Colonic mucosa (tissue), 4 donors: ENCODE data around the gene KIF21B. TPM values are rescaled to one million over a fixed set of nuclear protein-coding genes. Genes with fewer than 3 reads are reported as not detected.

Experiments
- DNase-seq: peaks from one replicate; pipeline ENCODE4 v3.0.0-alpha.2; 2020
- H3K27ac ChIP-seq: fragments of 200-600 bp; one replicate; pipeline ENCODE4 v1.8.0; 2021
- H3K27me3 ChIP-seq: fragments of 200-600 bp; one replicate; pipeline ENCODE4 v1.8.0; 2021
- H3K36me3 ChIP-seq: fragments of 200-600 bp; one replicate; pipeline ENCODE4 v1.8.0; 2021
- H3K4me1 ChIP-seq: fragments of 200-600 bp; one replicate; pipeline ENCODE4 v1.8.0; 2021; ENCODE audit warnings: mild to moderate bottlenecking
- H3K4me3 ChIP-seq: fragments of 200-600 bp; one replicate; pipeline ENCODE4 v1.8.0; 2021
- H3K9ac ChIP-seq, 2 donors: one replicate each; pipeline ENCODE4 v1.7.0; 2013; ENCODE audit warnings: control low read depth in 2 of 2, low read depth in 2 of 2, low read length in 2 of 2
- H3K9me3 ChIP-seq: fragments of 200-600 bp; one replicate; pipeline ENCODE4 v1.8.0; 2021
- CTCF ChIP-seq: fragments of 200-600 bp; IDR thresholded peaks from one replicate; pipeline ENCODE4 v1.8.0; 2022; ENCODE audit warnings: antibody characterized with exemption, mild to moderate bottlenecking
- intact Hi-C: fragments of 100-400 bp; cut with DNase I; formaldehyde crosslinking; loops from one replicate; pipeline ENCODE4 v1.14.1; 2022
- total RNA-seq, 2 donors: library from RNA; stranded (reverse); fragmentation: NEBNext Ultra II Directional in 1 of 2; extraction: Animal tissue kit (Norgen Biotek cat#: 25700) in 1 of 2; gene quantifications; one replicate each; pipeline ENCODE4 v1.2.1, GENCODE V29; 2021
- donor health status: healthy.
- donor health status: DM: no; HTN: no; CAD: no.
- donor health status: DM: no; HTN: no; CAD: no.

Gene KIF21B
- total RNA-seq, 2 donors from 2014 or later: 3.1 to 10.4 TPM

- Histone ChIP-seq H3K27me3 (no peaks in the 10 kb centered on the region), H3K4me3 (no peak overlapping the region), H3K9ac (no peak overlapping the region), H3K27ac (no peak overlapping the region), H3K36me3 (no peaks in the 10 kb centered on the region), H3K9me3 (no peaks in the 10 kb centered on the region), H3K4me1 (no peaks in the 10 kb centered on the region)
- intact Hi-C loops: no loop called here
- TF ChIP-seq CTCF: no peak
- peak; percentile 29 for DNase-seq
Measured at GRCh38 chr1:201002510-201002909, 21.0 kb downstream of the KIF21B start.

GRCh38 chr1:201001962-201002361, 21.6 kb downstream of the KIF21B start:
- no peak overlapping the region for H3K4me3 ChIP-seq
- H3K9ac ChIP-seq: no peak overlapping the region
- no peaks in the 10 kb centered on the region for H3K36me3 ChIP-seq
- H3K27ac ChIP-seq: no peak overlapping the region
- no peaks in the 10 kb centered on the region for H3K9me3 ChIP-seq
- no peaks in the 10 kb centered on the region for H3K27me3 ChIP-seq
- H3K4me1 ChIP-seq: no peaks in the 10 kb centered on the region
- intact Hi-C loops: no loop called here
- TF ChIP-seq CTCF: no peak
- no peak for DNase-seq

DNA sequence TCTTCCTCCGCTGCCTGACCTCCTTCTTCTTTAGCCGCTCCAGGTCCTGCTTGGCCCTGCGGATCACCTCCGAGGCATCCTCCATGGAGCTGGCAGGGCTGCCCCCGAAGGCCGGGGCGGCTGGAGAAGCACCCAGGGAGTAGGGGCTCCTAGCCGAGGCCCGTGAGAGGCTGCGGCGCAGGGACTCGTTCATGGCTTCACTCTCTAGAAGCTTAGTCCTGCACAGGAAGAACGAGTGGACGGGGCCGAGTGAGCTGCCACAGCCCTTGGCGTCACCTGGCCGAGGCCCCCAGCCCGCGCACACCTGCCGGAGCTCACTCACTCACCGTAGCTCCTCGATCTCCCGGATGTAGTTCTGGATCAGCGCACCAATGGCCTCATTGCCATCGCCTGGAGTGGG, 23.1 kb downstream of the KIF21B start:
- no peak for DNase-seq
- no peaks in the 10 kb centered on the region for H3K27me3 ChIP-seq
- intact Hi-C loops: no loop called here
- no peak for TF ChIP-seq CTCF
- H3K4me1 ChIP-seq: no peaks in the 10 kb centered on the region
- no peak overlapping the region for H3K9ac ChIP-seq
- no peak overlapping the region for H3K4me3 ChIP-seq
- H3K36me3 ChIP-seq: no peaks in the 10 kb centered on the region
- H3K27ac ChIP-seq: no peak overlapping the region
- no peaks in the 10 kb centered on the region for H3K9me3 ChIP-seq

- Histone ChIP-seq H3K36me3 (no peaks in the 10 kb centered on the region), H3K9me3 (no peaks in the 10 kb centered on the region), H3K27ac (no peak overlapping the region), H3K27me3 (no peaks in the 10 kb centered on the region), H3K4me3 (no peak overlapping the region), H3K4me1 (no peaks in the 10 kb centered on the region), H3K9ac (no peak overlapping the region)
- intact Hi-C loops: no loop called here
- no peak for DNase-seq
- no peak for TF ChIP-seq CTCF
Measured at GRCh38 chr1:200999667-201000066, 23.8 kb downstream of the KIF21B start.

GRCh38 chr1:200998323-200998722, 25.2 kb downstream of the KIF21B start:
- Histone ChIP-seq H3K9ac (no peak overlapping the region), H3K9me3 (no peaks in the 10 kb centered on the region), H3K27me3 (no peaks in the 10 kb centered on the region), H3K4me1 (no peaks in the 10 kb centered on the region), H3K4me3 (no peak overlapping the region), H3K36me3 (no peaks in the 10 kb centered on the region), H3K27ac (no peak overlapping the region)
- intact Hi-C loops: no loop called here
- no peak for TF ChIP-seq CTCF
- no peak for DNase-seq
